HEK293 (cell line): Measurements from ENCODE around the gene SIRPA.

Experiments used
- CTCF ChIA-PET: fragments of 350-600 bp; formaldehyde crosslinking; extraction: SDS; loops from one replicate; lab custom pipeline; 2021; ENCODE audit warnings: antibody characterized with exemption; lab: Yijun Ruan, JAX
- POLR2A ChIA-PET: fragments of 300-600 bp; formaldehyde crosslinking; extraction: SDS; loops from one replicate; lab custom pipeline; 2020; ENCODE audit warnings: antibody characterized with exemption, inconsistent platforms; lab: Yijun Ruan, JAX
- H3K27ac ChIP-seq: fragments of 200-500 bp; sonication (Bioruptor generic); 2 replicates; pipeline ENCODE4 v1.5.1; 2014; ENCODE audit warnings: low read depth, low read length, control low read depth, inconsistent platforms; ENCODE audit errors: extremely low read depth
- H3K36me3 ChIP-seq, 2 experiments: fragments of 200-500 bp in 1 of 2; sonication (Bioruptor generic) in 1 of 2; 1 replicate in 1 of 2; 2 replicates in 1 of 2; pipeline ENCODE4 v1.5.1; 2014 to 2017; ENCODE audit warnings: inconsistent platforms in 2 of 2, low read length in 2 of 2; ENCODE audit not compliant: control insufficient read depth in 2 of 2, insufficient read depth in 1 of 2
- H3K4me1 ChIP-seq: fragments of 200-500 bp; sonication (Bioruptor generic); 2 replicates; pipeline ENCODE4 v1.5.1; 2014; ENCODE audit warnings: mild to moderate bottlenecking, low read length, inconsistent platforms; ENCODE audit not compliant: control insufficient read depth, insufficient read depth
- H3K4me3 ChIP-seq: 2 replicates; pipeline ENCODE4 v1.5.1; 2011; ENCODE audit warnings: low read depth, mild to moderate bottlenecking, control low read depth, low read length, moderate library complexity
- H3K9me3 ChIP-seq: fragments of 200-500 bp; sonication (Bioruptor generic); 2 replicates; pipeline ENCODE4 v1.5.1; 2014; ENCODE audit warnings: low read depth, low read length, inconsistent platforms; ENCODE audit not compliant: control insufficient read depth, insufficient read depth
- KLF7 ChIP-seq: fragments of 450-650 bp; formaldehyde crosslinking; IDR thresholded peaks from 2 replicates; pipeline ENCODE4 v1.5.1; 2016; ENCODE audit warnings: missing biosample characterization, missing genetic modification characterization, borderline replicate concordance
- PATZ1 ChIP-seq: fragments of 450-650 bp; formaldehyde crosslinking; IDR thresholded peaks from 2 replicates; pipeline ENCODE4 v1.5.1; 2016; ENCODE audit warnings: missing biosample characterization, missing genetic modification characterization
- TSHZ1 ChIP-seq: fragments of 450-650 bp; formaldehyde crosslinking; IDR thresholded peaks from 2 replicates; pipeline ENCODE4 v1.5.1; 2016; ENCODE audit warnings: missing biosample characterization, missing genetic modification characterization, borderline replicate concordance
- ZBTB17 ChIP-seq: fragments of 450-650 bp; formaldehyde crosslinking; IDR thresholded peaks from 2 replicates; pipeline ENCODE4 v1.5.1; 2016; ENCODE audit warnings: missing biosample characterization, missing genetic modification characterization
- ZNF10 ChIP-seq: fragments of 450-650 bp; formaldehyde crosslinking; IDR thresholded peaks from 2 replicates; pipeline ENCODE4 v1.5.1; 2017; ENCODE audit warnings: missing biosample characterization, missing genetic modification characterization
- ZNF155 ChIP-seq: fragments of 450-650 bp; formaldehyde crosslinking; IDR thresholded peaks from 2 replicates; pipeline ENCODE4 v1.5.1; 2016; ENCODE audit warnings: missing biosample characterization, missing genetic modification characterization
- ZNF157 ChIP-seq: fragments of 450-650 bp; formaldehyde crosslinking; IDR thresholded peaks from 2 replicates; pipeline ENCODE4 v1.5.1; 2016; ENCODE audit warnings: missing biosample characterization, missing genetic modification characterization
- ZNF169 ChIP-seq: fragments of 450-650 bp; formaldehyde crosslinking; IDR thresholded peaks from 2 replicates; pipeline ENCODE4 v1.5.1; 2016; ENCODE audit warnings: missing biosample characterization, missing genetic modification characterization
- ZNF202 ChIP-seq: fragments of 450-650 bp; formaldehyde crosslinking; IDR thresholded peaks from 2 replicates; pipeline ENCODE4 v1.5.1; 2016; ENCODE audit warnings: missing biosample characterization, missing genetic modification characterization, borderline replicate concordance
- ZNF214 ChIP-seq: fragments of 450-650 bp; formaldehyde crosslinking; IDR thresholded peaks from 2 replicates; pipeline ENCODE4 v1.5.1; 2017; ENCODE audit warnings: missing biosample characterization, mild to moderate bottlenecking, missing genetic modification characterization, borderline replicate concordance
- ZNF274 ChIP-seq, 2 experiments: fragments of 200-500 bp in 1 of 2; fragments of 450-650 bp in 1 of 2; sonication (Bioruptor generic) in 1 of 2; formaldehyde crosslinking in 1 of 2; IDR thresholded peaks; 2 replicates each; pipeline versions ENCODE4 v1.5.1 to v1.6.1; 2014 to 2016; ENCODE audit warnings: borderline replicate concordance in 1 of 2, inconsistent platforms in 1 of 2, low read length in 1 of 2, missing biosample characterization in 1 of 2, missing genetic modification characterization in 1 of 2
- ZNF518A ChIP-seq: fragments of 450-650 bp; formaldehyde crosslinking; conservative IDR thresholded peaks from 2 replicates; pipeline ENCODE4 v1.5.1; 2016; ENCODE audit warnings: low read depth, missing biosample characterization, missing genetic modification characterization
- ZNF544 ChIP-seq: fragments of 450-650 bp; formaldehyde crosslinking; IDR thresholded peaks from 2 replicates; pipeline ENCODE4 v1.5.0; 2017; ENCODE audit warnings: missing biosample characterization, missing genetic modification characterization
- ZNF548 ChIP-seq: fragments of 450-650 bp; formaldehyde crosslinking; IDR thresholded peaks from 2 replicates; pipeline ENCODE4 v1.5.1; 2016; ENCODE audit warnings: missing biosample characterization, missing genetic modification characterization
- ZNF555 ChIP-seq: fragments of 450-650 bp; formaldehyde crosslinking; conservative IDR thresholded peaks from 2 replicates; pipeline ENCODE4 v1.5.1; 2017; ENCODE audit warnings: missing biosample characterization, mild to moderate bottlenecking, missing genetic modification characterization, inconsistent platforms
- ZNF624 ChIP-seq: fragments of 450-650 bp; formaldehyde crosslinking; IDR thresholded peaks from 2 replicates; pipeline ENCODE4 v1.5.1; 2017; ENCODE audit warnings: missing biosample characterization, missing genetic modification characterization
- ZNF830 ChIP-seq: fragments of 450-650 bp; IDR thresholded peaks from 2 replicates; pipeline ENCODE4 v1.5.0; 2018; ENCODE audit warnings: missing biosample characterization, missing genetic modification characterization, low read depth, mild to moderate bottlenecking, moderate library complexity
- ZNF843 ChIP-seq: fragments of 450-650 bp; formaldehyde crosslinking; IDR thresholded peaks from 2 replicates; pipeline ENCODE4 v1.5.1; 2016; ENCODE audit warnings: missing biosample characterization, missing genetic modification characterization

SIRPA gene

GRCh38 chr20:1935696-1936366, 40.6 kb downstream of the SIRPA start:
- no peaks in the 10 kb centered on the region for H3K4me1 ChIP-seq
- POLR2A ChIA-PET = no interaction called here
- TF ChIP-seq ZBTB17 (tag by site-specific recombination) (peak; percentile 95), ZNF214 (no peak), ZNF843 (tag by site-specific recombination) (no peak)

GRCh38 chr20:1937316-1937976, 42.2 kb downstream of the SIRPA start:
- Histone ChIP-seq H3K4me1 (no peaks in the 10 kb centered on the region), H3K9me3 (no peaks in the 10 kb centered on the region), H3K4me3 (no peak overlapping the region), H3K27ac (no peak overlapping the region), H3K36me3 (peaks cover 0 to 5% of the 10 kb centered on the region in 2 experiments; a peak in 1 of 3 replicates)
- no peak for TF ChIP-seq ZNF624 (tag by site-specific recombination)
- TF ChIP-seq ZNF544 (tag by site-specific recombination) = no peak
- TF ChIP-seq ZNF155 (tag by site-specific recombination) = no peak
- no peak for TF ChIP-seq ZNF157 (tag by site-specific recombination)
- no peak for TF ChIP-seq PATZ1
- no peak for TF ChIP-seq ZNF555 (tag by site-specific recombination)
- ChIA-PET CTCF (no interaction called here), POLR2A (no interaction called here)

More at GRCh38 chr20:1935696-1936366, 40.6 kb downstream of the SIRPA start:
- no peak overlapping the region for H3K4me3 ChIP-seq
- CTCF ChIA-PET = no interaction called here
- H3K27ac ChIP-seq = no peak overlapping the region
- peaks cover 0 to 5% of the 10 kb centered on the region in 2 experiments; a peak in 1 of 3 replicates for H3K36me3 ChIP-seq
- H3K9me3 ChIP-seq = no peaks in the 10 kb centered on the region

GRCh38 chr20:1938464-1939269, 43.5 kb downstream of the SIRPA start:
- POLR2A ChIA-PET = no interaction called here
- CTCF ChIA-PET = no interaction called here
- Histone ChIP-seq H3K9me3 (no peaks in the 10 kb centered on the region), H3K4me1 (no peaks in the 10 kb centered on the region), H3K27ac (no peak overlapping the region), H3K4me3 (no peak overlapping the region), H3K36me3 (peaks cover 0 to 5% of the 10 kb centered on the region in 2 experiments; a peak in 1 of 3 replicates)
- TF ChIP-seq ZNF274 (IDR thresholded peaks at IDR 0.05; ENCODE audit: low read length) (no peak), ZNF274 (tag by site-specific recombination; IDR thresholded peaks at IDR 0.05; ENCODE audit: borderline replicate concordance) (no peak), ZNF518A (no peak), TSHZ1 (tag by site-specific recombination) (no peak), ZNF202 (tag by site-specific recombination) (no peak), ZNF830 (tag by site-specific recombination) (no peak), ZNF548 (tag by site-specific recombination) (no peak), KLF7 (tag by site-specific recombination) (no peak), ZNF169 (tag by site-specific recombination) (no peak), ZNF10 (tag by site-specific recombination) (no peak)
